CD4-positive, alpha-beta T cell treated with Interleukin-12 subunit alpha and Interleukin-12 subunit beta, for 1 hour (primary cell): ENCODE results near the gene NTHL1.
A peak's percentile ranks its signal among the peaks of the same experiment; 100 is the strongest.
"Not testable (repeated sequence)": the region's sequence is repeated elsewhere in the genome, so short reads cannot be mapped to it uniquely, and the experiment has no call there.

Source experiments
- DNase-seq: peaks from one replicate; pipeline ENCODE4 v3.0.0-alpha.2; 2020

Gene NTHL1

DNA sequence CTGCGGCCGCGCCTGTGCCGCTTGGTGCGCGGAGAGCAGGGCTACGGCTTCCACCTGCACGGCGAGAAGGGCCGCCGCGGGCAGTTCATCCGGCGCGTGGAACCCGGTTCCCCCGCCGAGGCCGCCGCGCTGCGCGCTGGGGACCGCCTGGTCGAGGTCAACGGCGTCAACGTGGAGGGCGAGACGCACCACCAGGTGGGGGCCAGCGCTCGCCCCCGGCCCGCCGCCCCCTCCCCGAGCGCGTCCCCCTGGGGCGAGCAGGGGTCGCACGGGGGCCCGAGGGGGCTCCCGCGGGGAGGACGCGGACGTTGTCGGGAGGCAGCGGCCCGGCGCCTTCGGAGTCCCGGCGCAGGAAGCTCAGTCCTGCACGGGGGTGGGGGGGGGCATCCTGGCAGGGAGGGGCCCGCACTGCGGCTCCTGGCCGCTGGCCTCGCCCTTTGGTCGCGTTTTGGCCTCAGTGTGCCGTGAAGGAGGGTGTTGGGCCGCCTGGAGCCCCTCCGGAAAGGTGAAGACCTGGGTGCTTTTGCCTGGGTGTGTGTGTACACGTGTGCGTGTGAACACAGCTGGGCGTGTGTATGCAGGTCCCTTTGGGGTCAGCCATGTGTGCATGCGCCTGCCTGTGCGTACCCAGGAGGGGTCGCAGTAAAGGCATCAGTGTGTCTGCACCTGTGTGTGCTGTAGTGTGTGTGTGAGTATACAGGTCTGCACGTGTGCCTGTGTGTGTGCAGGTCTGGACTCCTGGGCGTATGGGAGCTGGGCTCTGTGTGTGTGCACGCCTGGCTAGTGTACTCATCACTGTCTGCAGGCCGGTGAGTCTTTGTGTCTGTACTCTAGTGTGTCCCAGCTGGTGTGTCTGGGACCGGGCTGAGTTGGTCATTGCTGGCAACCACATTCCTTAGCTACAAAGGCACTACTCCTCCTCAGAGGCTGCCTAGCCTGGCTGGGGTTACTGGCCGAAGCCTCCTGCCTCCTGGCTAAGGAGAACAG, 20.3 kb downstream of the NTHL1 start:
- DNase-seq: peak; percentile 18

DNA sequence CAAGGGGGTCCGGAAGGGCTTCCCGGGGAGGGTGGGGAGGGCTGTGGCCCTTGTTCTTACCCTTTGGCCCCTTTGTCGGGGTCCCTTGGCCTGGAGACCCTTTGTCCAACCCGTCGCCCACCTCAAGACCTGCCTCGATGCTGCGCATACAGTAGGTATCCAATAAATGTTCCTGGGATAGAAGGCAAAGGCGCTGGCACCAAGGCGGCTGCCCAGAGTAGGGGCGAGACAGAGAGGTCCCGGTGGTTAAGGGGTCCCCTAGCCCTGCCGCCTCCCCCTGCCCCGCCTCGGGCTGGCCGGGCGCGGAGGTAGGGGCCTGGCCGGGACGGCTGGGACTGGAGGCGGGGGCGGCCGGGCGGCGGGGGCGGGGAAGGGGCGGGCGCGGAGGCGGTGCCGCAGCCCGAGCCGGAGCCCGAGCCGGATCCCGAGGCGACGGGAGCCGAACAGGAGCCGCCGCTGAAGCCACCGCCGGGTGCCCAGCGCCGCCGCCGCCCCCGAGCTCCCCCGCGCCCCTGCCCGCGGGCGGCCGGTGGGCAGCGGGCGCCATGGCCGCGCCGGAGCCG, 21.1 kb downstream of the NTHL1 start, which contains the start of gene NHERF2:
Gene NHERF2, plus strand, starts transcription at position 442 of the 563 bp plus-strand sequence. Its CDS starts 104 bp downstream, at position 546.
- DNase-seq: peak; percentile 44

DNA sequence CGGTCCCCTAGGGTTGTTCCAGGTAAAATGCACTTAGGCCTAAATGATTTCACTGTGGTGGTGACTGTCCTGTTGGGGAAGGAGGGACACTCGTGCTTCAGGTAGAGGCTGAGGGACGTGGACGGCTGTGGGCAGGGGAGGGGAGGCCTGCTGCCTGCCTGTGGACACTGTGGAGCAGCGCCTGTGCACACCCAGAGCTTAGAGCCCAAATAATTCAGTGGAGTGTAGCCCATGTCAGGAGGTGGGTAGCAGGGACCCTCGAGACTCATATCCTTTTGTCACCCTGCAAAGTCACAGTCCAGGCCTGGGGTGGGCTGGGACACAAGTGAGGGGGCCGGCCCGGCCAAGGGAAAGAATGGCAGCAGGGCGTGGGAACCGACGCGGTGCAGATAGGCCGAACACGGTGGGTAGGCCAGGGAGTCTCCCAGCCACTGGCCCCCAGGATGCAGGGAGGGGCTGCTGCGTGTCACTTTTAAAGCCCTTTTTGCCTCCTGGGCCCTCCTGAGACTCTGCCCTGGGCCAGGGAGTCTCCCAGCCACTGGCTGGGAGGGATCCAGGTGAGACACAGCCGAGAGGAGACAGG, 21.7 kb downstream of the NTHL1 start:
- no peak for DNase-seq

DNA sequence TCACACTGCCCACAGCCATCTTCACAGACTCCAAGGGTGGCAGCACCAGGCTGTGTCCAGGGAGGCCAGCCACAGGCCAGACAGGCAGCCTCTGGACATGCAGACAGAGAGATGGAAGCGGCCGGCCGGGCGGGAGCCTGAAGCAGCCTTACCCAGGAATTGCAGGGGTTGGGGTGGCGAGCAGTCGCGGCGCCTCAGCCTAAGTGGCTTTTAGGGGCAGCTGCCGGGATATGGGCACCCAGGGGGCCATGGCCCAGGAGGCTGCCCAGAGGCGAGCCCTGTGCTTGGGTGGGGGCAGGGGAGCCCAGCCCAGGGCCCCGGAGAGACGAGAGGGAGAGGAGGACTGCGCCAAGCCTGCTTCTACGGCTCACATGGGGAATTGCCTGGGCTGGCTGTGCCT, 22.4 kb downstream of the NTHL1 start:
- DNase-seq: no peak

DNA sequence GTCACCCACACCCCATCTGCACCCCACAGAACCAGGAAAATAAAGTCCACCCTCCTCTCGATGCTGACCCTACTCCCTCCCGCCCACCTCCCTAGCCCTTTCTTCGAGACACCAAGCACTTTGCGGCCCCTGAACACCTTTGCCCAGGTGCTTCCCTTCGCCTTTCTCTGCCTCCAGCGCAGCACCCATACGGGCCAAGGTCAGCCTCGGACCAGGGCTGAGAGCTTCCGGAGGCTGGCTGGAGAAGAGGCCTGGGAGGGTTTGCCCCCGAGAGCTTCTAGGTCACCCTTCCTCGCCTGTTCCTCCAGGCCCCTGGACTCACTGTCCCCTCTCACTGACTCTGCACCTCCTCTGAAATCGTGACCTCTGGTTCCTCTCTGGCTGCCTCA, 23.6 kb downstream of the NTHL1 start:
- no peak for DNase-seq

DNA sequence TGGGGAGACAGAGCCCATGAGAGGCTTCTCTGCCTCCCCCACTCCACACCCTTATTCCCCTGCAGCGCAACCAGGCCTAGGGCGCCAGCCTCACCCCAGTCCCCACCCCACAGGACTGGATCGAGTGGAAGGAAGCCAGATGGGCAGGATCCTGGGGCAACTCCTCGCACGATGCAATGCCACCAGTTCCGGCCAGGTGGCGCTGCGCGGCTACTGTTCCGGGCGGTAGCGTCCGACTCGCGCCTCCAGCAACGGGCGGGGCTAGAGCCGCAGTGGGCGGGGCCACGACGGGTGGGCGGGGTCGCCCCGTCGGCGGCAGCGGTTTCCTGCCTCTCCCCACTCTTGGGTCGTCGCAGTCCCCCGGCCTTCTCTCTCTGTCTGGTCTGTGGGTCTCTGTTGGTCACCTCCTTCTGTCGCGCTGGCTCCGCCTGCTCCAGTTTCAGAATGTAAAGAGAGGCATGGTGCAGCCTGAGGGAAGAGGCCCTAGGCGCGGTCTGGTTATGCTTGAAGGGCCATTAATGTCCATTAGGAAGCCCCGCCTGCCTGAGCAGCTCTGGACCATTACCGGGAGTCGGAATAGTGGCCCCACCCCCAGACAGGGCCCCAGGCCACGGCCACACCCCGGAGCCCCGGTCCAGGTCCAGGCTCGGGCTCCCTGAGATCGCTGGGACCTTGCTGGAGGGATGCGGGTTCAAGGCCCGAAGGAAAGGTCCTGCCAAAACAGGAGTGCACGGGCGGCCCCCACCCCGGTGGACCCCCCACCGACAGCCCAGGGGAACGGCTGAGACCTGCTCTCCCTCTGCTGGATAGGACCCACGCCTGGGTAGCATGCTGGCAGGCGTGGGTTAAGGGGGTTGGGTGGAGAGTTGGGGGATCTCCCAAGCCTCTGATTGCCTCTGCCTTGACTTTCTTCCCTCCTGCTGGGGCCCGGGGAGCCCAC, 24.3 kb downstream of the NTHL1 start:
- peak; percentile 97 for DNase-seq

DNA sequence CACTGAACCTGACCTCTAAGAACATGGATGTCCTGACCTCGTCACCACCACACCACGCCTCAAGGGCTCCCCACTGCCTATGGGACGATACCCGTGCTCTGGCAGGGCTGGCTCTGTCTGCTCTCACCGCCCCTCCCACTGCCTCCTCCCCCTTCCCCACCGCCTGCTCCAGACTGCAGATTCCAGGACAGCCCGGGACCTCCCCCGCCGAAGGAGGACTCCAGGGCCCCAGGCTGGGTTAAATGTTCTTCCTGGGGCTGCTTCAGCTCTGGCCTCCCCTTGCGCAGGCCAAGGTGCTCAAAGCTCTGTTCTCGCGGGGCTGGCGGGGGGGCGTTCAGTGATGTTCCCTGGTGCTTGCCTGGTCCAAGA, 24.9 kb downstream of the NTHL1 start:
- no peak for DNase-seq

DNA sequence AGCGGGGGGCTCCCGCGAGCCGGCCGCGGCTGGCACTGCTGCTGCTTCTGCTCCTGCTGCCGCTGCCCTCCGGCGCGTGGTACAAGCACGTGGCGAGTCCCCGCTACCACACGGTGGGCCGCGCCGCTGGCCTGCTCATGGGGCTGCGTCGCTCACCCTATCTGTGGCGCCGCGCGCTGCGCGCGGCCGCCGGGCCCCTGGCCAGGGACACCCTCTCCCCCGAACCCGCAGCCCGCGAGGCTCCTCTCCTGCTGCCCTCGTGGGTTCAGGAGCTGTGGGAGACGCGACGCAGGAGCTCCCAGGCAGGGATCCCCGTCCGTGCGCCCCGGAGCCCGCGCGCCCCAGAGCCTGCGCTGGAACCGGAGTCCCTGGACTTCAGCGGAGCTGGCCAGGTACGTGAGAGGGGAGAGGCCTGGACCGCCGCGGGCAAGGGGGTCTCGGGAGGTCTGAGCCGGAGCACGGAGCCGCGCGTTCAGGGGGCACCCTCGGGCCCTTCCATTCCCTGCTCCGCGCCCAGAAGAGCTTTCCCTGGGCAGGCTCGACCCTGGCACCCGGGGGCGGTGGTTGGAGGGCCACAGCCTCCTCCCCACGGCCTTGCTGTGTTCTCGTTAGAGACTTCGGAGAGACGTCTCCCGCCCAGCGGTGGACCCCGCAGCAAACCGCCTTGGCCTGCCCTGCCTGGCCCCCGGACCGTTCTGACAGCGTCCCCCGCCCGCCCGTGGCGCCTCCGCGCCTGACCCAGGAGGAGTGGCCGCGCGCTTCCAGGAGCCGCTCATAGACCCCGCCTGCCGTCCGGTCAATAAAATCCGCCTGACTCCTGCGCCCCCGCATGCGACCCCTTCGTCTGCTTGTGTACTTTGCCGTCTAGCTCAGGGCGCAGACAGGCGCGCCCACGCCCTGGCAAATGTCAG, 27.5 kb downstream of the NTHL1 start:
- no peak for DNase-seq

DNA sequence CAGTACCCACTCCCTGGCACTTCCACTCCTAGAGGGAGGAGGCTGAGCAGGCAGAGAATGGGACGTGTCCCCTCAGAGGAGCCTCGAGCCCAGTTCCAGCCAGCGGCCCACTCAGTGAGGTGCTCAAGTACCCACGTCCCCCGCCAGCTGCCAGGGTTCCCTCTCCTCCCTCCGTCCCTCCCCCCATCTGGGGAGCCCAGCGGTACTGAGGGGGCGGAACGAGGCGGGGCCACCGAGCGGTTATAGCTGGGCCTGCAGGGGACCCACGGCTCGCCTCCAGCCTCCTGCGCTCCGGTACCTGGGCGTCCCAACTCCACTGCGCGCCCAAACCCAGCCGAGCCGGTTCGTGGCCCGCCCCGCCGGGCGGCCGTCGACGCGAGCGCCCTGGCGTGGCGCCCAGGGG, 28.1 kb downstream of the NTHL1 start, which contains the start of gene NPW:
Gene NPW, plus strand, starts transcription at position 268 of the 403 bp plus-strand sequence.
- DNase-seq: peak; percentile 21

DNA sequence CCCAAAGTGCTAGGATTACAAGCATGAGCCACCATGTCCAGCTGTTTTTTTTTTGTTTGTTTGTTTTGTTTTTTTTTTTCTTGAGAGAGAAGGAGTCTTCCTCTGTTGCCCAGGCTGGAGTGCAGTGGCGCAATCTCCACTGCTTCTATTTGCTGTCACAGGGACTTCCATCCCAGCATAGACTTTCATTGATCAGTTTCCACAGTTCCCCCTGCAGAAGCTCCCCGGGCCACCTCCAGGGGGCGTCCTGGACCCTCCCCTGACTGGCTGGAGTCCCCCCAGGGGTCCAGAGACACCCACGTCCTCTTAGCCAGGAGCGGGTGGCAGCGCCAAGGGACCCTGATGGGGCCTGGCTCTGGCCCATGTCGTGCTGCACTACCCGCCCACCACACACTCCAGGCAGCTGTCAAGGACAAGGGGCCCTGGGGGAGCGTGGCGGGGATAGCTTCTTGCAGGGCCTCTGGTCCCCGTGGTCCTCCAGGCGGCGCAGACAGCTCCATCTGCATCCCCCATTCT, 31.2 kb downstream of the NTHL1 start:
- DNase-seq: no peak

DNA sequence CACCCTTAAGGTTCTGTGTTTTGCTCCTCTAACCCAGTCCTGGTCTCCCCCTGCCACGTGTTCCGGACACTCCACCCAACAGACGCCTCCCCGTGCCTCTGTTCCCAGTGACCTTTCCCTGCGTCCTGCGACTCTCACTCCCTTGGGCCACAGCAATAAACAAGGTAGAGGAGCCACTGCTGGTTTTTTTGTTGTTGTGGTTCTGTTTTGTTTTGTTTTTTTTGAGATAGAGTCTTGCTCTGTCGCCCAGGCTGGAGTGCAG, 31.8 kb downstream of the NTHL1 start:
- DNase-seq: no peak

DNA sequence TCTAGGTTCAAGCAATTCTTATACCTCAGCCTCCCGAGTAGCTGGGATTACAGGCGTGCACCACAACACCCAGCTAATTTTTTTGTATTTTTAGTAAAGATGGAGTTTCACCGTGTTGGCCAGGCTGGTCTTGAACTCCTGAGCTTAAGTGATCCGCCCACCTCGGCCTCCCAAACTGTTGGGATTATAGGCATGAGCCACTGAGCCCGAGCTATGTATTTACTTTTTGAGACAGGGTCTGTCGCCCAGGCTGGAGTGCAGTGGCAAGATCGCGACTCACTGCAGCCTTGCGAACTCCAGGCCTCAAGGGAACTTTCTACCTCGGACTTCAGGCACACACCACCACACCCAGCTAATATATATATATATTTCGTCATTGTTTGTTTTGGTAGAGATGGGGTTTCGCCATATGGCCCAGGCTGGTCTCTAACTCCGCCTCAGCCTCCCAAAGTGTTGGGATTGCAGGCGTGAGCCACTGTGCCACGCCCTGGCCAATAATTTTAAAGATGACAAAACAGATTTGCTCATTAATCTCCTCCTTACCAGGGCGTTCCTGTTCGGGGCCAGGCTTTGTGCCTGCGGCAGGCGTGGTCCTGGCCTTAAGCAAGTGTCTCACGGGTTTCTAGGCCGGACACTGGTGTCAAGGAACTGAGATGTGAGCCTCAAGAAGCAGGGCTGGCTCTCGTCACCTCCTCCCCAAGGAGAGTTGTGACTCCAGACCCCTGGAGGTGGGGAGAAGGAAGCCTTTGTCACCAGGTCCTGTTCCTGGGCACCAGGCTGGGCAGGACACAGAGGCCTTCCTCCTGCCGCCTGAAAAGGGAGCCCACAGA, 32.3 kb downstream of the NTHL1 start:
- DNase-seq: no peak

DNA sequence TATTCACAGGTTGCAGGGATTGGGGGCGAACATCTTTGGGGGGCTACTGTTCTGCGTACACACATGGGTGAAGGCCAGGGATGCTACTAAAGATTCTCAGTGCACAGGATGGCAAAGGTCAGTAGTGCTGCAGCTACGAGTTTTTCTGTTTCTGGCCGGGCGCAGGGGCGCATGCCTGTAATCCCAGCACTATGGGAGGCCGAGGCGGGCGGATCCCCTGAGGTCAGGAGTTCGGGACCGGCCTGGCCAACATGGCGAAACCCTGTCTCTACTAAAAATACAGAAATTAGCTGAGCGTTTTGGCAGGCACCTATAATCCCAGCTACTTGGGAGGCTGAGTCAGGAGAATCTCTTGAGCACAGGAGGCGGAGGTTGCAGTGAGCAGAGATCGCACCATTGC, 34.1 kb downstream of the NTHL1 start:
- no peak for DNase-seq

DNA sequence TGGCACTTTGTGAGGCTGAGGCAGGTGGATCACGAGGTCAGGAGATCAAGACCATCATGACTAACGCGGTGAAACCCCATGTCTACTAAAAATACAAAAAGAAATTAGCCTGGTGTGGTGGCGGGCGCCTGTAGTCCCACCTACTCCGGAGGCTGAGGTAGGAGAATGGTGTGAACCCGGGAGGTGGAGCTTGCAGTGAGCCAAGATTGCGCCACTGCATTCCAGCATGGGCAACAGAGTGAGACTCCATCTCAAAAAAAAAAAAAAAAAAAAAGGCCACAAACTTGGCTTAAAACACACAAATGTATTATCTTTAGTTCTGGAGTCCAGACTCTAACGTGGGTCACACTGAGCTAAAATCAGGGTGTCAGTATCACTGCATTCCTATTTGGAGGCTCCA, 35.9 kb downstream of the NTHL1 start:
- DNase-seq: not testable (repeated sequence)

DNA sequence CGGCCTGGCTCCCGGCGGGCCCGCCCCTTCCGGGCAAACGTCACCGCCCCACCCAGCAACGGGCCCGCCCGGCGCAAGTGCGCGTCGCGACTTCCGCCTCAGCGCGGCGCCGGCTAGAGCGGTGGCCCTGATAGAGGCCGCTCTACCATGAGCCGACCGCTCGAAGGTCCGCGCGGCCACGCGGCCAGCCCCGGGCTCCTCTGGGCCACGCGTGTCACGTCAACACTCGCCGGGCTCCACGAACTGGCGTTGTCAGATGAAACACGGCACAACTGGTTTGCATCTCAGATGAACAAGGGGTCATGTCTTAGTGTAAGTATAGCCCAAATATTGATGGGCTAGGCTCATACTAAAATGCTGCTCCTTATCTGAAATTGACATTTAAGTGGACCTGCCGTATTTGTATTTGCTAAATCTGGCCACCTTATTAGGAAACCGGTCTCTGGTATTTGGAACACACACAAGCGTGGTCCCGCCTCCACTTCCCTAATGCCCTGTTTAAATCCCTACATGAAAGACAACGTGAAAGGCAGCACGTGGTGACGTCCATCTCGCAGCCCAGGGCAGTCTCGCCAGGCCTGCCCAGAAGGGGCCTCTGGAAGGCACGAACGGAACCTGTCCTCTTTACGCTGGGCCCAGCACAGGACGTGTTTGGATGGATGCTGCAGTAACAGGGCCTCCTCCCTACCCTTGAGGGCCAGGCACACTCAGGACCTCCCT, 37.7 kb downstream of the NTHL1 start, which contains the start of gene ZNF598:
Gene ZNF598, minus strand, starts transcription at position 31 of the 720 bp plus-strand sequence.
- peak; percentile 84 for DNase-seq

DNA sequence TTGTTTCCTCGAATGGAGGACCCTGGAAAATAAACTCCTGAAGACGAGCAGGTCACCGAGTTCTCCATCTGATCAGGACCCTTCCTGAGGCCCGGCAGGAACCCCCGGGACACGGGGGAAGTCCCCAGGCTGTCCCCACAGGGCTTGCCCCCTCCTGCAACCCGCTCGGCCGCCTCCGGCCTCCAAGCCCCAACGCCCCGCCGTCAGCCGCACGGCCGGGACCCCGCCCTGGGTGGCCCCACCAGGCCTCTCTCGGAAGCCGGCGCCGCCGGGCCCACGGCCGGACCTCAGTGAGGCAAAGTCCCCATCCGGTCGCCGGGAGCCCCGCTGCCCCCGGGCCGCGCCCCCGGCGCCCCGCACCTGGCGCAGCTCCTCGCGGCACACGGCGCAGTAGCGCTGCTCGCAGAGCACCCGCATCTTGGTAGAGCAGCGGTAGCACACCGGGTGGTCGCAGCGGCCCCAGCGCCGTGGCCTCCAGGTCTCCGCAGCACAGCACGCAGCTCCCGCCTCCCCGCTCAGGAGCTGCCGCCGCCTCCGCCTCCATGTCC, 38.4 kb downstream of the NTHL1 start:
- DNase-seq: no peak

DNA sequence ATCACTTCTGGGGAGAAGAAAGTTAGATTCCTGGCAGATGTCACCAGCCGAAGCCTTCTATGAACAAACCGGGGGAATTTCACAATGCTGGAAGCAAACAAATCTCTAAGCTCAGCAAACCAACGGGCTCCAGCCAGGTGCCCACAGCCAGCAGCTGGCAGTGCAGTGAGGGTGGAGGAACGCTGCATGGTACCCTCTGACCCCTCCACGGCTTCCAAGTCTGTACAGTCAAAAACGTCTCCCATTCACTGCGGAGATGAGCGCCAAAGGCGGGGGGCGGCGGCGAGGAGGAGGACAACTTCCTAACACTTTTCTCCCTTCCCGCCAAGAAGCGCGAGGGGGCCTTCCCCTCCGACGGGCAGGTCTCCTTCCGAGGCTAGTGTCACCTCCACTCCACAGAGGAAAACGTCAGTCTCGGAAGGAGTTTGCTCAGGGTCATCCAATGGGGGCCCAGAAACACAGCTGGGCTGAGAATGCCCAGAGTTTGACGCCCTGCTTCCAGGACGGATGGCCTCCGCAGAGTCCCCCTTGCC, 38.9 kb downstream of the NTHL1 start:
- DNase-seq: no peak

DNA sequence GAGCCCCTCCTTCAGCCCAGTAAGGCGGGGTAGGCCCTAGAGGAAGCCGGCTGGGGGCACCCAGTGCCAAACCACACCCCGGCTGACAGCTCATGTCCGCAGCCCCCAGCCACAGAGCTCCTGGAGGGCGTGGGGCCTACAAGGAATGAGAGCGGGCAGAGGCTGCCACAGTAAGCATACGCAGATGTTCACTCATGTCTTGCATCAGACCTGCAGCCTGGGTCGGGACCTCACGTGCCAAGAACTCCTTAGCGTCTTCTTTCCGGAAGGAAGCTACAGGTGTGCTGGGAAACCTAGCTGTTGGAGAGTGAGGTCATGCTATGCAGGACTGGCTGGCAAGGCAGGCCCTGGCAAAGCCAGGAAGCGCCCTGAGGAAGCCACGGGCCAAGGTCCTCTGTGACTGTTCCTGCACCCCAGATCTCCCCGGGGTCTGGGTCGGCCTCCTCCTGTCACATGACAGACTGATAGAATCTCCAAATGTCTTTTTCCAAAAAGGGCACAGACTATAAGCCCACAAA, 39.6 kb downstream of the NTHL1 start:
- DNase-seq: peak; percentile 33
